Hepatocyte (in vitro differentiated cells): ENCODE measurements around the gene CNOT4. TPM values are rescaled to one million over a fixed set of nuclear protein-coding genes. Genes with fewer than 3 reads are reported as not detected.

Experiments
- DNase-seq: peaks from one replicate; pipeline ENCODE4 v3.0.0-alpha.2; 2016; ENCODE audit warnings: low spot score
- H2AFZ ChIP-seq: fragments of 200-600 bp; sonication (generic); 2 replicates; pipeline ENCODE4 v1.6.0; 2016; ENCODE audit warnings: antibody characterized with exemption, mild to moderate bottlenecking
- H3K27ac ChIP-seq: fragments of 200-600 bp; sonication (generic); 2 replicates; pipeline ENCODE4 v1.5.1; 2016; ENCODE audit warnings: mild to moderate bottlenecking
- H3K27me3 ChIP-seq: fragments of 200-600 bp; sonication (generic); 2 replicates; pipeline ENCODE4 v1.6.1; 2016
- H3K36me3 ChIP-seq: fragments of 200-600 bp; sonication (generic); replicated peaks from 2 replicates; pipeline ENCODE4 v1.5.1; 2016; ENCODE audit warnings: low read depth; ENCODE audit not compliant: insufficient read depth
- H3K4me1 ChIP-seq: fragments of 200-600 bp; sonication (generic); 2 replicates; pipeline ENCODE4 v1.5.1; 2016; ENCODE audit warnings: mild to moderate bottlenecking, moderate library complexity; ENCODE audit not compliant: insufficient read depth
- H3K4me2 ChIP-seq: fragments of 200-600 bp; sonication (generic); 2 replicates; pipeline ENCODE4 v1.6.0; 2016
- H3K4me3 ChIP-seq: fragments of 200-600 bp; sonication (generic); 2 replicates; pipeline ENCODE4 v1.5.1; 2016; ENCODE audit warnings: mild to moderate bottlenecking
- H3K79me2 ChIP-seq: fragments of 200-600 bp; sonication (generic); 2 replicates; pipeline ENCODE4 v1.6.0; 2017; ENCODE audit warnings: mild to moderate bottlenecking
- H3K9me2 ChIP-seq: fragments of 200-600 bp; sonication (generic); replicated peaks from 2 replicates; pipeline ENCODE4 v1.6.0; 2017; ENCODE audit warnings: mild to moderate bottlenecking; ENCODE audit not compliant: insufficient read depth
- H3K9me3 ChIP-seq: fragments of 200-600 bp; sonication (generic); 2 replicates; pipeline ENCODE4 v1.5.1; 2016; ENCODE audit warnings: low read depth, mild to moderate bottlenecking
- H4K20me1 ChIP-seq: fragments of 200-600 bp; sonication (generic); 2 replicates; pipeline ENCODE4 v1.6.0; 2016; ENCODE audit warnings: mild to moderate bottlenecking; ENCODE audit not compliant: insufficient read depth, poor library complexity, severe bottlenecking
- EZH2 ChIP-seq: fragments of 200-600 bp; sonication (generic); IDR thresholded peaks from 2 replicates; pipeline ENCODE4 v1.6.1; 2016; ENCODE audit warnings: antibody characterized with exemption, mild to moderate bottlenecking, borderline replicate concordance
- EZH2phosphoT487 ChIP-seq: fragments of 200-600 bp; sonication (generic); IDR thresholded peaks from one replicate; pipeline ENCODE4 v1.6.1; 2018; ENCODE audit warnings: antibody characterized with exemption, mild to moderate bottlenecking, low read depth, moderate library complexity; ENCODE audit not compliant: unreplicated experiment, severe bottlenecking
- WGBS: methylation state at CpG from one replicate; pipeline ENCODE4 v1.1.6; 2016; ENCODE audit warnings: low lambda C conversion rate; ENCODE audit errors: missing lambda C conversion rate; 5-methylcytosine and 5-hydroxymethylcytosine counted together
- polyA plus RNA-seq: library from polyadenylated mRNA; unstranded; fragments of >200 nt; fragmentation: Nextera tagmentation; extraction: Ambion mirVana; gene quantifications from 2 replicates; pipeline ENCODE4 v1.2.1, GENCODE V29; 2016
- total RNA-seq: library from RNA; depleted of rRNA; stranded (reverse); fragments of >200 nt; gene quantifications from 2 replicates; pipeline ENCODE4 v1.2.3, GENCODE V29; 2014
- TF ChIP-seq, protein P1 (sequence below): fragments of 200-600 bp; sonication (generic); IDR thresholded peaks from 2 replicates; pipeline ENCODE4 v1.5.1; 2016; ENCODE audit warnings: antibody characterized with exemption, mild to moderate bottlenecking; ENCODE audit not compliant: poor library complexity

Gene CNOT4
- total RNA-seq (12.9 and 20.2 TPM in 2 replicates), polyA plus RNA-seq (10.9 and 11.8 TPM in 2 replicates)

GRCh38 chr7:135509839-135510591 lies at the start of gene CNOT4:
CNOT4 (minus strand) TSS chr7:135510102; CDS start chr7:135438331, 71,771 bp downstream.
- TF ChIP-seq, protein P1, sequence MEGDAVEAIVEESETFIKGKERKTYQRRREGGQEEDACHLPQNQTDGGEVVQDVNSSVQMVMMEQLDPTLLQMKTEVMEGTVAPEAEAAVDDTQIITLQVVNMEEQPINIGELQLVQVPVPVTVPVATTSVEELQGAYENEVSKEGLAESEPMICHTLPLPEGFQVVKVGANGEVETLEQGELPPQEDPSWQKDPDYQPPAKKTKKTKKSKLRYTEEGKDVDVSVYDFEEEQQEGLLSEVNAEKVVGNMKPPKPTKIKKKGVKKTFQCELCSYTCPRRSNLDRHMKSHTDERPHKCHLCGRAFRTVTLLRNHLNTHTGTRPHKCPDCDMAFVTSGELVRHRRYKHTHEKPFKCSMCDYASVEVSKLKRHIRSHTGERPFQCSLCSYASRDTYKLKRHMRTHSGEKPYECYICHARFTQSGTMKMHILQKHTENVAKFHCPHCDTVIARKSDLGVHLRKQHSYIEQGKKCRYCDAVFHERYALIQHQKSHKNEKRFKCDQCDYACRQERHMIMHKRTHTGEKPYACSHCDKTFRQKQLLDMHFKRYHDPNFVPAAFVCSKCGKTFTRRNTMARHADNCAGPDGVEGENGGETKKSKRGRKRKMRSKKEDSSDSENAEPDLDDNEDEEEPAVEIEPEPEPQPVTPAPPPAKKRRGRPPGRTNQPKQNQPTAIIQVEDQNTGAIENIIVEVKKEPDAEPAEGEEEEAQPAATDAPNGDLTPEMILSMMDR = no peak
- TF ChIP-seq EZH2phosphoT487 = no peak
- no peak for TF ChIP-seq EZH2
- DNase-seq = peak; percentile 98
- peak within 1 kb of the TSS; percentile 88 for H3K4me2 ChIP-seq
- peaks cover 30% of the 10 kb centered on the region for H4K20me1 ChIP-seq
- no peaks in the 10 kb centered on the region for H3K36me3 ChIP-seq
- no peaks in the 10 kb centered on the region for H3K9me2 ChIP-seq
- peak within 1 kb of the TSS; percentile 96 for H3K27ac ChIP-seq
- under 1% methylated on average over 45 of the region's 55 CpGs for WGBS
- no peaks in the 10 kb centered on the region for H3K9me3 ChIP-seq
- H2AFZ ChIP-seq = peak within 1 kb of the TSS; percentile 96
- peaks cover 16% of the 10 kb centered on the region for H3K4me1 ChIP-seq
- peaks cover 45% of the 10 kb centered on the region for H3K79me2 ChIP-seq
- peak within 1 kb of the TSS; percentile 90 for H3K4me3 ChIP-seq
- no peaks in the 10 kb centered on the region for H3K27me3 ChIP-seq

DNA sequence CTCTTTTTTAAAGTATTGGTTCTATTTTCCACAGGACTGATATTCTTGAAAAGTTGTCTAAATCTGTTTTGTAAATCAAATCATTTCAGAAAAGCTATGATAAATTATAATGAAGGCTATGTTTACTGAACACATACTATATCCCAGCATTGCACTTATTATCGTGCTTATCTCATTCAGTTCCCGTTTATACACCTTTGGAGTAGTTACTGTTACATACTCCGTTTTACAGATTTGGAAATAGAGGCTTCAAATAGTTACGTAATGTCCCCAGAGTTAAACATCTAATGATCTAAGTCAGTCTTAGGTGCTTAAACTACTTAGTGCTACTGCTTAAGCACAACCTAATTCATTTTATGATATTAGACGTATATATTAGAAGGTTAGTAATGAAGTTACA lies 49.0 kb upstream of the CNOT4 start:
- no peak for DNase-seq
- peak overlapping the region; percentile 87 for H3K27ac ChIP-seq
- WGBS = 72% methylated on average over 5 of the region's 5 CpGs
- H2AFZ ChIP-seq = peak overlapping the region; percentile 72
- peaks cover 5% of the 10 kb centered on the region for H3K4me1 ChIP-seq
- H3K27me3 ChIP-seq = no peaks in the 10 kb centered on the region
- H3K9me3 ChIP-seq = no peaks in the 10 kb centered on the region
- peaks cover 51% of the 10 kb centered on the region for H3K79me2 ChIP-seq
- no peaks in the 10 kb centered on the region for H3K36me3 ChIP-seq
- peak overlapping the region; percentile 63 for H3K4me3 ChIP-seq
- TF ChIP-seq, protein P1 = no peak
- TF ChIP-seq EZH2phosphoT487 = no peak
- no peak for TF ChIP-seq EZH2
- H4K20me1 ChIP-seq = no peaks in the 10 kb centered on the region
- H3K9me2 ChIP-seq = no peaks in the 10 kb centered on the region
- H3K4me2 ChIP-seq = peak overlapping the region; percentile 87

DNA sequence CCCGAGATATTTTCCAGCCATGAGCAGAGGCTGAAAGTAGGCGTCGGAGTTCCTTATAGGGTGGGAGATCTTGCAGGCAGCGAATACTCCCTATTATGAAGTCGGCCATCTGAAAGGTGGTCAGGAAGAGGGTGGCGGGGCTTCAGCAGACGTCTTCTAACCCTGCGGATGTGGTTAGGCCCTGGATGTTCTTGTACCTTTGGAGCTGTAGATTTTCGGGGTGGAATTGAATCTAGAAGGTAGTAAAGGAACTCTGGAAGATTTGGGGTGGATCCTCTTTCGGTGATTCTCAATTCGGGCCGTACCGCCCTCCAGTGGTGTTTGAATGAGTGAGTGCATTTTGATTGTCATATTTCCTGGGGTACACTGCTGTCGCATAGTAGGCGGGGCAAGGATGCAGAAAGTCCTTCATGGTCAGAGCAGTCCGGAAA lies 48.5 kb upstream of the CNOT4 start:
- H3K27ac ChIP-seq = peak overlapping the region; percentile 87
- TF ChIP-seq EZH2 = no peak
- no peak for TF ChIP-seq EZH2phosphoT487
- TF ChIP-seq, protein P1 = peak; percentile 64
- no peaks in the 10 kb centered on the region for H3K9me2 ChIP-seq
- H2AFZ ChIP-seq = peak overlapping the region; percentile 72
- peak; percentile 73 for DNase-seq
- no peaks in the 10 kb centered on the region for H3K27me3 ChIP-seq
- no peaks in the 10 kb centered on the region for H3K9me3 ChIP-seq
- peaks cover 5% of the 10 kb centered on the region for H3K4me1 ChIP-seq
- no peaks in the 10 kb centered on the region for H4K20me1 ChIP-seq
- no peaks in the 10 kb centered on the region for H3K36me3 ChIP-seq
- under 1% methylated on average over 16 of the region's 16 CpGs for WGBS
- H3K4me2 ChIP-seq = peak overlapping the region; percentile 87
- peaks cover 46% of the 10 kb centered on the region for H3K79me2 ChIP-seq
- H3K4me3 ChIP-seq = peak overlapping the region; percentile 63
